Eye (tissue), 1 donor: ENCODE results near the gene LAGE3.

Source experiments
- DNase-seq: peaks from one replicate; pipeline ENCODE4 v3.0.0-alpha.2; 2015

LAGE3 gene

GRCh38 chrX:154452823-154453222, 26.3 kb downstream of the LAGE3 start:
- DNase-seq, result no peak

- no peak for DNase-seq
These were observed 28.8 kb downstream of the LAGE3 start for GRCh38 chrX:154450312-154450711.

- no peak for DNase-seq
These were observed 29.5 kb downstream of the LAGE3 start for GRCh38 chrX:154449618-154450017.

- DNase-seq, result no peak
These were observed 30.6 kb downstream of the LAGE3 start for GRCh38 chrX:154448484-154448883.

GRCh38 chrX:154446430-154446829, 32.7 kb downstream of the LAGE3 start:
- no peak for DNase-seq

- no peak for DNase-seq
These were observed 33.3 kb downstream of the LAGE3 start for GRCh38 chrX:154445776-154446175.

GRCh38 chrX:154444755-154445246, 34.3 kb downstream of the LAGE3 start:
- no peak for DNase-seq

- DNase-seq, result peak; percentile 78
These were observed 34.9 kb downstream of the LAGE3 start, which contains the start of gene FAM50A for GRCh38 chrX:154443992-154444754. Gene FAM50A (plus strand): TSS chrX:154444141. CDS start chrX:154444236, 95 bp downstream.

GRCh38 chrX:154443479-154443910, 35.6 kb downstream of the LAGE3 start:
- no peak for DNase-seq

GRCh38 chrX:154441984-154442707, 36.9 kb downstream of the LAGE3 start:
- DNase-seq, result no peak

GRCh38 chrX:154441564-154441963, 37.5 kb downstream of the LAGE3 start:
- no peak for DNase-seq

- no peak for DNase-seq
These were observed 38.3 kb downstream of the LAGE3 start for GRCh38 chrX:154440623-154441357.

- DNase-seq, result no peak
These were observed 39.2 kb downstream of the LAGE3 start for GRCh38 chrX:154439841-154440240.

- no peak for DNase-seq
These were observed 40.8 kb downstream of the LAGE3 start for GRCh38 chrX:154437971-154438893.

- peak; percentile 76 for DNase-seq
These were observed 41.9 kb downstream of the LAGE3 start, which contains the start of gene GDI1 for GRCh38 chrX:154436983-154437752. Gene GDI1 (plus strand): TSS chrX:154437154. CDS start chrX:154437255, 101 bp downstream.

- DNase-seq, result peak; percentile 62
These were observed 42.6 kb downstream of the LAGE3 start for GRCh38 chrX:154436374-154436982.

GRCh38 chrX:154435171-154435733, 43.8 kb downstream of the LAGE3 start:
- no peak for DNase-seq

- DNase-seq, result no peak
These were observed 44.5 kb downstream of the LAGE3 start for GRCh38 chrX:154434394-154435168.

GRCh38 chrX:154433605-154434004, 45.5 kb downstream of the LAGE3 start:
- DNase-seq, result no peak

GRCh38 chrX:154432210-154432609, 46.9 kb downstream of the LAGE3 start:
- DNase-seq, result no peak
